AG09319 (cell line): ENCODE measurements around the gene CGB8.
A peak's percentile ranks its signal among the peaks of the same experiment; 100 is the strongest.
"Not testable (repeated sequence)": the region's sequence is repeated elsewhere in the genome, so short reads cannot be mapped to it uniquely, and the experiment has no call there.

ENCODE experiments used
- DNase-seq: peaks from one replicate; pipeline ENCODE4 v3.0.0-alpha.2; 2010; ENCODE audit warnings: low read depth; ENCODE audit errors: extremely low read depth
- CTCF ChIP-seq: IDR thresholded peaks from 2 replicates; pipeline ENCODE4 v1.5.1; 2011; ENCODE audit warnings: low read depth, mild to moderate bottlenecking, inconsistent platforms, low read length, moderate library complexity

Gene CGB8

GRCh38 chr19:49056101-49056901, 7.4 kb upstream of the CGB8 start:
- no peak for DNase-seq
- peak; percentile 19 for TF ChIP-seq CTCF

GRCh38 chr19:49050376-49051033, 1.6 kb upstream of the CGB8 start:
- DNase-seq = not testable (repeated sequence)

GRCh38 chr19:49049834-49050233, 923 bp upstream of the CGB8 start:
- not testable (repeated sequence) for DNase-seq

- DNase-seq = not testable (repeated sequence)
Observed at GRCh38 chr19:49043548-49043947, 5.4 kb downstream of the CGB8 start, which contains the start of gene CGB5. Gene CGB5, plus strand, starts transcription at chr19:49043848. Its CDS starts 362 bp downstream, at chr19:49044210.

GRCh38 chr19:49042666-49043065, 6.2 kb downstream of the CGB8 start:
- not testable (repeated sequence) for DNase-seq

GRCh38 chr19:49042177-49042576, 6.7 kb downstream of the CGB8 start:
- TF ChIP-seq CTCF = no peak

GRCh38 chr19:49039736-49040135, 9.2 kb downstream of the CGB8 start:
- not testable (repeated sequence) for DNase-seq

More at GRCh38 chr19:49042177-49042576, 6.7 kb downstream of the CGB8 start:
- no peak for DNase-seq

- DNase-seq = not testable (repeated sequence)
Observed at GRCh38 chr19:49038557-49039276, 10.2 kb downstream of the CGB8 start.

GRCh38 chr19:49038111-49038510, 10.8 kb downstream of the CGB8 start:
- DNase-seq = not testable (repeated sequence)

- DNase-seq = not testable (repeated sequence)
Observed at GRCh38 chr19:49036815-49037214, 12.1 kb downstream of the CGB8 start, which contains the start of gene CGB1. Gene CGB1, minus strand, starts transcription at chr19:49036895. Its CDS starts 184 bp downstream, at chr19:49036711.

GRCh38 chr19:49031642-49032301, 17.1 kb downstream of the CGB8 start, which contains the start of gene CGB2:
Gene CGB2, plus strand, starts transcription at chr19:49031890. Its CDS starts 206 bp downstream, at chr19:49032096.
- not testable (repeated sequence) for DNase-seq

- DNase-seq = not testable (repeated sequence)
Observed at GRCh38 chr19:49030323-49030722, 18.6 kb downstream of the CGB8 start.

GRCh38 chr19:49029749-49030148, 19.2 kb downstream of the CGB8 start:
- not testable (repeated sequence) for DNase-seq

- not testable (repeated sequence) for DNase-seq
Observed at GRCh38 chr19:49028686-49029085, 20.2 kb downstream of the CGB8 start.

GRCh38 chr19:49025599-49025998, 23.3 kb downstream of the CGB8 start:
- not testable (repeated sequence) for DNase-seq

- not testable (repeated sequence) for DNase-seq
Observed at GRCh38 chr19:49025088-49025487, 23.8 kb downstream of the CGB8 start.

GRCh38 chr19:49024233-49024632, 24.7 kb downstream of the CGB8 start, which contains the start of gene CGB3:
Gene CGB3, minus strand, starts transcription at chr19:49024333. Its CDS starts 362 bp downstream, at chr19:49023971.
- not testable (repeated sequence) for DNase-seq
